Measurements from ENCODE around the gene KIF12.

DNA sequence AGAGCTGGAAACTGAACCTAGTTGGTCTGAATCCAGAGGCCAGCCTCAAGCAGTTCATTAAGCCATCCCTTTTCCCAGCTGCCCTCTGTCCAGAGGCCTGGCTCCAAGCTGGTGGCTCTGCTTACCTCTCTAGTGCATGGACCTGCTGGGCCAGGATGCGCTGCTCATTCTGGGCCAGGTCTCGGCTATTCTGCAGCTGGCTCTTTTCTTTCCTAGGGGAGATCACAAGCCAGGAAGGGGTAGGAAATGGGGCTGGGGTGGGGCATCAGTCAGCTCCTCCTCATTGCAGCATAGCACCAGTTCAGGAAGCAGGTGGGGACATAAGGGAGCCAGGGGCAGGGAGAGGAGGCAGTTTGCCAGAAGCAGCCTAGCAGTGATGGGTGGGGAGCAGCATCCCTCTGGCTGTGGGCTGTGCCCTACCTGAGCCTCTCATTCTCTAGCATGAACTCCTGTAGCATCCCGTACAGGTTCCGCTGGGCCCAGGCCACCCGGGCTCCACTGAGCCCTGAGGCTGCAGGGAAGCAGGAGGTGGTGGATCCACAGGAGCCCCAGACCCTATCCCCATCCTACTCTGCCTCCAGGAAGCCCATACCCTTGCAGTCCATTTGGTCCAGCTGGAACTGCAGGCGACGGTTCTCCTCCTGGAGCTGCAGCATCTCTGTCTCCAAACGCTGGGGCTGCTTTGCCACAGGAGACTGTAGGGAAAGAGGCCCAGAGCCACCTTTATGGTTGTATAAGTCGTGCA is 5.2 kb downstream of the KIF12 start:
- TF ChIP-seq, protein P1, sequence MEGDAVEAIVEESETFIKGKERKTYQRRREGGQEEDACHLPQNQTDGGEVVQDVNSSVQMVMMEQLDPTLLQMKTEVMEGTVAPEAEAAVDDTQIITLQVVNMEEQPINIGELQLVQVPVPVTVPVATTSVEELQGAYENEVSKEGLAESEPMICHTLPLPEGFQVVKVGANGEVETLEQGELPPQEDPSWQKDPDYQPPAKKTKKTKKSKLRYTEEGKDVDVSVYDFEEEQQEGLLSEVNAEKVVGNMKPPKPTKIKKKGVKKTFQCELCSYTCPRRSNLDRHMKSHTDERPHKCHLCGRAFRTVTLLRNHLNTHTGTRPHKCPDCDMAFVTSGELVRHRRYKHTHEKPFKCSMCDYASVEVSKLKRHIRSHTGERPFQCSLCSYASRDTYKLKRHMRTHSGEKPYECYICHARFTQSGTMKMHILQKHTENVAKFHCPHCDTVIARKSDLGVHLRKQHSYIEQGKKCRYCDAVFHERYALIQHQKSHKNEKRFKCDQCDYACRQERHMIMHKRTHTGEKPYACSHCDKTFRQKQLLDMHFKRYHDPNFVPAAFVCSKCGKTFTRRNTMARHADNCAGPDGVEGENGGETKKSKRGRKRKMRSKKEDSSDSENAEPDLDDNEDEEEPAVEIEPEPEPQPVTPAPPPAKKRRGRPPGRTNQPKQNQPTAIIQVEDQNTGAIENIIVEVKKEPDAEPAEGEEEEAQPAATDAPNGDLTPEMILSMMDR (IDR thresholded peaks at IDR 0.05; ENCODE audit: poor library complexity) = no peak
- TF ChIP-seq EZH2 (IDR thresholded peaks at IDR 0.05; ENCODE audit: borderline replicate concordance) = no peak
